ENCODE measurements around the gene SRP9. TPM values are rescaled to one million over a fixed set of nuclear protein-coding genes. Genes with fewer than 3 reads are reported as not detected.
A peak's percentile ranks its signal among the peaks of the same experiment; 100 is the strongest.

SRP9 gene
- 190 to 207 TPM (median 200 TPM) in 3 replicates for total RNA-seq
- long read RNA-seq, transcript SRP9-201 (3 exons, 1,480 nt) = major isoform, 235 of 310 reads
- long read RNA-seq, transcript SRP9-203 (4 exons, 1,596 nt) = minor isoform, 56 of 310 reads
- long read RNA-seq, partial matches to known transcripts = 0 of 310 reads
- long read RNA-seq, other reads (novel, unspliced or antisense) = 18 of 310 reads

- Mint-ChIP-seq H3K27ac (ENCODE audit: unreplicated experiment) (no peak within 1 kb of the TSS), H3K4me1 (ENCODE audit: low read depth) (peaks cover 59% of the 10 kb centered on the region), H3K27me3 (ENCODE audit: low read depth) (no peaks in the 10 kb centered on the region), H3K36me3 (ENCODE audit: low read depth) (no peaks in the 10 kb centered on the region), H3K9me3 (ENCODE audit: low read depth) (no peaks in the 10 kb centered on the region), H3K4me3 (ENCODE audit: unreplicated experiment) (no peak within 1 kb of the TSS)
- peak; percentile 100 for DNase-seq (ENCODE audit: low spot score)
- peak; percentile 93 for TF ChIP-seq CTCF (IDR thresholded peaks at IDR 0.05)
Measured at GRCh38 chr1:225777583-225778336, at the start of gene SRP9. TSS of gene SRP9 (plus strand) at chr1:225777826. CDS start at chr1:225777941, 115 bp downstream.

GRCh38 chr1:225731491-225731890, 46.1 kb upstream of the SRP9 start:
- Mint-ChIP-seq H3K36me3 (ENCODE audit: low read depth) (no peaks in the 10 kb centered on the region), H3K27me3 (ENCODE audit: low read depth) (no peaks in the 10 kb centered on the region), H3K27ac (ENCODE audit: unreplicated experiment) (peak overlapping the region; percentile 75), H3K4me1 (ENCODE audit: low read depth) (peaks cover 27% of the 10 kb centered on the region), H3K9me3 (ENCODE audit: low read depth) (no peaks in the 10 kb centered on the region), H3K4me3 (ENCODE audit: unreplicated experiment) (no peak overlapping the region)
- DNase-seq (ENCODE audit: low spot score) = no peak
- no peak for TF ChIP-seq CTCF (IDR thresholded peaks at IDR 0.05)

- Mint-ChIP-seq H3K36me3 (ENCODE audit: low read depth) (no peaks in the 10 kb centered on the region), H3K27ac (ENCODE audit: unreplicated experiment) (no peak overlapping the region), H3K4me1 (ENCODE audit: low read depth) (peaks cover 42% of the 10 kb centered on the region), H3K4me3 (ENCODE audit: unreplicated experiment) (no peak overlapping the region), H3K9me3 (ENCODE audit: low read depth) (no peaks in the 10 kb centered on the region), H3K27me3 (ENCODE audit: low read depth) (no peaks in the 10 kb centered on the region)
- no peak for TF ChIP-seq CTCF (IDR thresholded peaks at IDR 0.05)
- no peak for DNase-seq (ENCODE audit: low spot score)
Measured at GRCh38 chr1:225733254-225733653, 44.4 kb upstream of the SRP9 start.

- Mint-ChIP-seq H3K4me3 (ENCODE audit: unreplicated experiment) (peak overlapping the region; percentile 37), H3K4me1 (ENCODE audit: low read depth) (peaks cover 42% of the 10 kb centered on the region), H3K9me3 (ENCODE audit: low read depth) (no peaks in the 10 kb centered on the region), H3K27me3 (ENCODE audit: low read depth) (no peaks in the 10 kb centered on the region), H3K36me3 (ENCODE audit: low read depth) (no peaks in the 10 kb centered on the region), H3K27ac (ENCODE audit: unreplicated experiment) (peak overlapping the region; percentile 92)
- peak; percentile 53 for TF ChIP-seq CTCF (IDR thresholded peaks at IDR 0.05)
- DNase-seq (ENCODE audit: low spot score) = no peak
Measured at GRCh38 chr1:225735252-225736149, 42.1 kb upstream of the SRP9 start.

All from chondrocyte (in vitro differentiated cells).